SK-N-SH (cell line): ENCODE measurements around the gene RRAD. TPM values are rescaled to one million over a fixed set of nuclear protein-coding genes. Genes with fewer than 3 reads are reported as not detected.

Source experiments
- CTCF ChIA-PET: fragments of 300-600, 350-600 bp; formaldehyde crosslinking; extraction: SDS; loops from one replicate; lab custom pipeline; 2021; lab: Yijun Ruan, JAX
- POLR2A ChIA-PET: fragments of 350-600 bp; sonication (Branson Sonifier 250); formaldehyde crosslinking; extraction: SDS; loops from one replicate; lab custom pipeline; 2020; ENCODE audit warnings: antibody characterized with exemption, inconsistent platforms; lab: Yijun Ruan, JAX
- DNase-seq: peaks from one replicate; pipeline ENCODE4 v3.0.0; 2012
- H2AFZ ChIP-seq: fragments of 200-600 bp; sonication (generic); 2 replicates; pipeline ENCODE4 v1.8.1; 2016; ENCODE audit warnings: antibody characterized with exemption, mild to moderate bottlenecking, low read depth
- H3F3A ChIP-seq: fragments of 200-600 bp; sonication (generic); replicated peaks from 2 replicates; pipeline ENCODE3; 2016; ENCODE audit warnings: antibody characterized with exemption, mild to moderate bottlenecking; ENCODE audit not compliant: insufficient read depth
- H3K27ac ChIP-seq, 2 experiments: fragments of 200-500 bp in 1 of 2; fragments of 200-600 bp in 1 of 2; sonication (Bioruptor generic) in 1 of 2; sonication (generic), shearing (Covaris generic) in 1 of 2; 2 replicates each; pipeline versions ENCODE4 v1.5.1 to v1.6.1; 2014 to 2016; ENCODE audit warnings: low read depth in 2 of 2, inconsistent platforms in 1 of 2, low read length in 1 of 2, mild to moderate bottlenecking in 1 of 2, mixed read lengths in 1 of 2
- H3K27me3 ChIP-seq: fragments of 200-600 bp; sonication (generic), shearing (Covaris generic); 2 replicates; pipeline ENCODE4 v1.6.1; 2016; ENCODE audit warnings: mixed run types; ENCODE audit not compliant: insufficient read depth
- H3K36me3 ChIP-seq, 2 experiments: fragments of 200-500 bp in 1 of 2; fragments of 200-600 bp in 1 of 2; sonication (Bioruptor generic) in 1 of 2; sonication (generic) in 1 of 2; replicated peaks in 1 of 2; 2 replicates each; pipeline versions ENCODE3 to v1.5.1; 2014 to 2016; ENCODE audit warnings: low read length in 1 of 2, mild to moderate bottlenecking in 1 of 2; ENCODE audit not compliant: insufficient read depth in 2 of 2, control insufficient read depth in 1 of 2
- H3K4me1 ChIP-seq, 2 experiments: fragments of 200-500 bp in 1 of 2; fragments of 200-600 bp in 1 of 2; sonication (Bioruptor generic) in 1 of 2; sonication (generic), shearing (Covaris generic) in 1 of 2; 2 replicates each; pipeline versions ENCODE4 v1.5.1 to v1.6.1; 2014 to 2016; ENCODE audit warnings: low read depth in 1 of 2, low read length in 1 of 2, mixed run types in 1 of 2; ENCODE audit not compliant: insufficient read depth in 2 of 2, control insufficient read depth in 1 of 2
- H3K4me2 ChIP-seq: fragments of 200-600 bp; sonication (generic), shearing (Covaris generic); 2 replicates; pipeline ENCODE4 v1.6.1; 2017; ENCODE audit warnings: mixed run types
- H3K4me3 ChIP-seq, 2 experiments: fragments of 200-500 bp in 1 of 2; fragments of 200-600 bp in 1 of 2; sonication (Bioruptor generic) in 1 of 2; sonication (generic), shearing (Covaris generic) in 1 of 2; 2 replicates each; pipeline versions ENCODE4 v1.5.1 to v1.8.1; 2014 to 2016; ENCODE audit warnings: low read depth in 2 of 2, inconsistent platforms in 1 of 2, low read length in 1 of 2, mild to moderate bottlenecking in 1 of 2, mixed read lengths in 1 of 2, moderate library complexity in 1 of 2
- H3K79me2 ChIP-seq: fragments of 200-600 bp; sonication (generic); 2 replicates; pipeline ENCODE4 v1.8.1; 2017; ENCODE audit warnings: mild to moderate bottlenecking; ENCODE audit not compliant: insufficient read depth
- H3K9ac ChIP-seq: fragments of 200-600 bp; sonication (generic); 2 replicates; pipeline ENCODE4 v1.6.1; 2017; ENCODE audit warnings: mixed run types
- H3K9me2 ChIP-seq: fragments of 200-600 bp; sonication (generic); 2 replicates; pipeline ENCODE4 v1.6.1; 2017; ENCODE audit warnings: mixed run types
- H3K9me3 ChIP-seq: fragments of 200-600 bp; sonication (generic); 2 replicates; pipeline ENCODE4 v1.6.1; 2017; ENCODE audit warnings: mixed run types, mild to moderate bottlenecking, moderate library complexity
- H4K20me1 ChIP-seq: fragments of 200-600 bp; sonication (generic); 2 replicates; pipeline ENCODE4 v1.6.1; 2017; ENCODE audit warnings: mild to moderate bottlenecking, mixed run types; ENCODE audit not compliant: insufficient read depth
- EP300 ChIP-seq, 2 experiments: IDR thresholded peaks; 2 replicates each; pipeline versions ENCODE4 v1.4.0 to v1.6.1; 2012; ENCODE audit warnings: borderline replicate concordance in 1 of 2, low read depth in 1 of 2, low read length in 1 of 2
- FOXJ3 ChIP-seq: sonication (generic); formaldehyde crosslinking; IDR thresholded peaks from 2 replicates; pipeline ENCODE4 v1.5.1; 2020; ENCODE audit warnings: mild to moderate bottlenecking, missing genetic modification reagents
- FOXM1 ChIP-seq: IDR thresholded peaks from 2 replicates; pipeline ENCODE4 v1.4.0; 2012; ENCODE audit warnings: low read depth, mild to moderate bottlenecking
- GABPA ChIP-seq: IDR thresholded peaks from 2 replicates; pipeline ENCODE4 v1.4.0; 2012; ENCODE audit warnings: low read depth, mild to moderate bottlenecking
- JUND ChIP-seq: IDR thresholded peaks from 2 replicates; pipeline ENCODE4 v1.4.0; 2012
- MEF2A ChIP-seq: IDR thresholded peaks from 2 replicates; pipeline ENCODE4 v1.4.0; 2012; ENCODE audit warnings: low read depth, borderline replicate concordance
- NRF1 ChIP-seq: IDR thresholded peaks from 2 replicates; pipeline ENCODE4 v1.6.1; 2012; ENCODE audit warnings: low read depth, mild to moderate bottlenecking, low read length
- RCOR1 ChIP-seq: fragments of 150-350 bp; IDR thresholded peaks from 2 replicates; pipeline ENCODE4 v1.6.1; 2017; ENCODE audit warnings: antibody characterized with exemption, low read length
- RFX5 ChIP-seq: IDR thresholded peaks from 2 replicates; pipeline ENCODE4 v1.6.1; 2012; ENCODE audit warnings: mild to moderate bottlenecking, improper control_type of control experiment, low read length
- SIN3A ChIP-seq: IDR thresholded peaks from 2 replicates; pipeline ENCODE4 v1.6.1; 2012; ENCODE audit warnings: low read depth, mild to moderate bottlenecking, low read length, moderate library complexity, borderline replicate concordance
- TCF12 ChIP-seq: IDR thresholded peaks from 2 replicates; pipeline ENCODE4 v1.4.0; 2012
- TEAD4 ChIP-seq: IDR thresholded peaks from 2 replicates; pipeline ENCODE4 v1.4.0; 2012; ENCODE audit warnings: mild to moderate bottlenecking, borderline replicate concordance; ENCODE audit not compliant: insufficient read depth
- USF2 ChIP-seq: fragments of 150-350 bp; IDR thresholded peaks from 2 replicates; pipeline ENCODE4 v1.6.1; 2017; ENCODE audit warnings: antibody characterized with exemption, low read length, low read depth, borderline replicate concordance
- YY1 ChIP-seq: IDR thresholded peaks from 2 replicates; pipeline ENCODE4 v1.4.0; 2012; ENCODE audit warnings: low read depth, mild to moderate bottlenecking
- WGBS: methylation state at CpG from one replicate; pipeline ENCODE4 v1.1.6; 2017; ENCODE audit warnings: low lambda C conversion rate; 5-methylcytosine and 5-hydroxymethylcytosine counted together
- polyA plus RNA-seq, 3 experiments: library from polyadenylated mRNA; depleted of rRNA; stranded (reverse); fragments of >200 nt; gene quantifications; 2 replicates each; pipeline ENCODE4 v1.2.3, GENCODE V29; 2012
- TF ChIP-seq, protein P1 (sequence below): IDR thresholded peaks from 2 replicates; pipeline ENCODE4 v1.4.0; 2012; ENCODE audit warnings: low read depth
- TF ChIP-seq, protein P2 (sequence below): IDR thresholded peaks from 2 replicates; pipeline ENCODE4 v1.4.0; 2012; ENCODE audit warnings: low read depth, borderline replicate concordance
- TF ChIP-seq, protein P3 (sequence below): IDR thresholded peaks from 2 replicates; pipeline ENCODE4 v1.6.1; 2012; ENCODE audit warnings: mild to moderate bottlenecking, low read depth, low read length, moderate library complexity
- TF ChIP-seq, protein P4 (sequence below): fragments of 200-600 bp; sonication (generic); IDR thresholded peaks from 2 replicates; pipeline ENCODE4 v1.6.1; 2017; ENCODE audit warnings: antibody characterized with exemption, mild to moderate bottlenecking, moderate library complexity

Gene RRAD
- polyA plus RNA-seq, 1 of the 3 experiments (the other 2 are of a cell fraction) = 9.3 TPM

- Histone ChIP-seq H4K20me1 (no peaks in the 10 kb centered on the region), H3K4me1 (peaks cover 19% of the 10 kb centered on the region in 2 experiments), H3K4me2 (no peak overlapping the region), H3K27ac (no peak overlapping the region), H2AFZ (no peak overlapping the region)
- 88% methylated on average over 14 of the region's 14 CpGs for WGBS
- POLR2A ChIA-PET = interaction anchor here (0.9 kb wide), 1 partner anchor 28 kb away, joined by 3 read pairs; no protein-coding TSS in a partner anchor
- no peak for TF ChIP-seq MEF2A
- TF ChIP-seq, protein P1, sequence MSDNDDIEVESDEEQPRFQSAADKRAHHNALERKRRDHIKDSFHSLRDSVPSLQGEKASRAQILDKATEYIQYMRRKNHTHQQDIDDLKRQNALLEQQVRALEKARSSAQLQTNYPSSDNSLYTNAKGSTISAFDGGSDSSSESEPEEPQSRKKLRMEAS = no peak
- TF ChIP-seq, protein P2, sequence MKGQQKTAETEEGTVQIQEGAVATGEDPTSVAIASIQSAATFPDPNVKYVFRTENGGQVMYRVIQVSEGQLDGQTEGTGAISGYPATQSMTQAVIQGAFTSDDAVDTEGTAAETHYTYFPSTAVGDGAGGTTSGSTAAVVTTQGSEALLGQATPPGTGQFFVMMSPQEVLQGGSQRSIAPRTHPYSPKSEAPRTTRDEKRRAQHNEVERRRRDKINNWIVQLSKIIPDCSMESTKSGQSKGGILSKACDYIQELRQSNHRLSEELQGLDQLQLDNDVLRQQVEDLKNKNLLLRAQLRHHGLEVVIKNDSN = no peak
- TF ChIP-seq EP300 (IDR thresholded peaks at IDR 0.05; ENCODE audit: borderline replicate concordance in 1 of 2, low read depth in 1 of 2, low read length in 1 of 2) = no peak
- no peak for TF ChIP-seq TCF12
- TF ChIP-seq GABPA = no peak
- TF ChIP-seq, protein P3, sequence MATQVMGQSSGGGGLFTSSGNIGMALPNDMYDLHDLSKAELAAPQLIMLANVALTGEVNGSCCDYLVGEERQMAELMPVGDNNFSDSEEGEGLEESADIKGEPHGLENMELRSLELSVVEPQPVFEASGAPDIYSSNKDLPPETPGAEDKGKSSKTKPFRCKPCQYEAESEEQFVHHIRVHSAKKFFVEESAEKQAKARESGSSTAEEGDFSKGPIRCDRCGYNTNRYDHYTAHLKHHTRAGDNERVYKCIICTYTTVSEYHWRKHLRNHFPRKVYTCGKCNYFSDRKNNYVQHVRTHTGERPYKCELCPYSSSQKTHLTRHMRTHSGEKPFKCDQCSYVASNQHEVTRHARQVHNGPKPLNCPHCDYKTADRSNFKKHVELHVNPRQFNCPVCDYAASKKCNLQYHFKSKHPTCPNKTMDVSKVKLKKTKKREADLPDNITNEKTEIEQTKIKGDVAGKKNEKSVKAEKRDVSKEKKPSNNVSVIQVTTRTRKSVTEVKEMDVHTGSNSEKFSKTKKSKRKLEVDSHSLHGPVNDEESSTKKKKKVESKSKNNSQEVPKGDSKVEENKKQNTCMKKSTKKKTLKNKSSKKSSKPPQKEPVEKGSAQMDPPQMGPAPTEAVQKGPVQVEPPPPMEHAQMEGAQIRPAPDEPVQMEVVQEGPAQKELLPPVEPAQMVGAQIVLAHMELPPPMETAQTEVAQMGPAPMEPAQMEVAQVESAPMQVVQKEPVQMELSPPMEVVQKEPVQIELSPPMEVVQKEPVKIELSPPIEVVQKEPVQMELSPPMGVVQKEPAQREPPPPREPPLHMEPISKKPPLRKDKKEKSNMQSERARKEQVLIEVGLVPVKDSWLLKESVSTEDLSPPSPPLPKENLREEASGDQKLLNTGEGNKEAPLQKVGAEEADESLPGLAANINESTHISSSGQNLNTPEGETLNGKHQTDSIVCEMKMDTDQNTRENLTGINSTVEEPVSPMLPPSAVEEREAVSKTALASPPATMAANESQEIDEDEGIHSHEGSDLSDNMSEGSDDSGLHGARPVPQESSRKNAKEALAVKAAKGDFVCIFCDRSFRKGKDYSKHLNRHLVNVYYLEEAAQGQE = no peak
- TF ChIP-seq FOXJ3 = no peak
- TF ChIP-seq YY1 = no peak
- no peak for TF ChIP-seq NRF1
- TF ChIP-seq RCOR1 = no peak
- no peak for TF ChIP-seq RFX5
- no peak for TF ChIP-seq FOXM1
- TF ChIP-seq SIN3A = no peak
- no peak for TF ChIP-seq TEAD4
- TF ChIP-seq, protein P4, sequence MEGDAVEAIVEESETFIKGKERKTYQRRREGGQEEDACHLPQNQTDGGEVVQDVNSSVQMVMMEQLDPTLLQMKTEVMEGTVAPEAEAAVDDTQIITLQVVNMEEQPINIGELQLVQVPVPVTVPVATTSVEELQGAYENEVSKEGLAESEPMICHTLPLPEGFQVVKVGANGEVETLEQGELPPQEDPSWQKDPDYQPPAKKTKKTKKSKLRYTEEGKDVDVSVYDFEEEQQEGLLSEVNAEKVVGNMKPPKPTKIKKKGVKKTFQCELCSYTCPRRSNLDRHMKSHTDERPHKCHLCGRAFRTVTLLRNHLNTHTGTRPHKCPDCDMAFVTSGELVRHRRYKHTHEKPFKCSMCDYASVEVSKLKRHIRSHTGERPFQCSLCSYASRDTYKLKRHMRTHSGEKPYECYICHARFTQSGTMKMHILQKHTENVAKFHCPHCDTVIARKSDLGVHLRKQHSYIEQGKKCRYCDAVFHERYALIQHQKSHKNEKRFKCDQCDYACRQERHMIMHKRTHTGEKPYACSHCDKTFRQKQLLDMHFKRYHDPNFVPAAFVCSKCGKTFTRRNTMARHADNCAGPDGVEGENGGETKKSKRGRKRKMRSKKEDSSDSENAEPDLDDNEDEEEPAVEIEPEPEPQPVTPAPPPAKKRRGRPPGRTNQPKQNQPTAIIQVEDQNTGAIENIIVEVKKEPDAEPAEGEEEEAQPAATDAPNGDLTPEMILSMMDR = no peak
- TF ChIP-seq USF2 = no peak
- no peak for TF ChIP-seq JUND
- TF ChIP-seq, all 33 proteins: peak for 0
- H3K27me3 ChIP-seq = no peaks in the 10 kb centered on the region
- peaks cover 3% of the 10 kb centered on the region for H3F3A ChIP-seq
- DNase-seq = peak; percentile 16
- no peak overlapping the region for H3K9ac ChIP-seq
- no peaks in the 10 kb centered on the region for H3K9me2 ChIP-seq
- CTCF ChIA-PET = interaction anchor here (1.1 to 4.9 kb wide), 7 partner anchors 7 to 35 kb away, joined by 3 to 41 read pairs (median 5); no protein-coding TSS in a partner anchor
- H3K4me3 ChIP-seq = no peak overlapping the region
- no peaks in the 10 kb centered on the region for H3K36me3 ChIP-seq
- H3K79me2 ChIP-seq = no peaks in the 10 kb centered on the region
- no peaks in the 10 kb centered on the region for H3K9me3 ChIP-seq
These were observed 22.4 kb downstream of the RRAD start for GRCh38 chr16:66902648-66903543.
